ENCODE data around the gene MIB2. TPM values are rescaled to one million over a fixed set of nuclear protein-coding genes. Genes with fewer than 3 reads are reported as not detected.
A peak's percentile ranks its signal among the peaks of the same experiment; 100 is the strongest.

MIB2 gene
- total RNA-seq, 3 donors from 2014 or later (not counting 1 experiment from before 2014, with no cell fraction given) = 44.9 to 54.1 (median 46.0) TPM

- no peaks in the 10 kb centered on the region for H3K9me3 ChIP-seq (ENCODE audit: control insufficient read depth, insufficient read depth, low read length)
- no peaks in the 10 kb centered on the region for H3K36me3 ChIP-seq (ENCODE audit: control insufficient read depth, insufficient read depth, low read length)
- no peak overlapping the region for H3K4me3 ChIP-seq (ENCODE audit: low read length)
- WGBS (ENCODE audit: insufficient coverage) = 83% methylated on average over 11 of the region's 11 CpGs
- TF ChIP-seq, protein P1, sequence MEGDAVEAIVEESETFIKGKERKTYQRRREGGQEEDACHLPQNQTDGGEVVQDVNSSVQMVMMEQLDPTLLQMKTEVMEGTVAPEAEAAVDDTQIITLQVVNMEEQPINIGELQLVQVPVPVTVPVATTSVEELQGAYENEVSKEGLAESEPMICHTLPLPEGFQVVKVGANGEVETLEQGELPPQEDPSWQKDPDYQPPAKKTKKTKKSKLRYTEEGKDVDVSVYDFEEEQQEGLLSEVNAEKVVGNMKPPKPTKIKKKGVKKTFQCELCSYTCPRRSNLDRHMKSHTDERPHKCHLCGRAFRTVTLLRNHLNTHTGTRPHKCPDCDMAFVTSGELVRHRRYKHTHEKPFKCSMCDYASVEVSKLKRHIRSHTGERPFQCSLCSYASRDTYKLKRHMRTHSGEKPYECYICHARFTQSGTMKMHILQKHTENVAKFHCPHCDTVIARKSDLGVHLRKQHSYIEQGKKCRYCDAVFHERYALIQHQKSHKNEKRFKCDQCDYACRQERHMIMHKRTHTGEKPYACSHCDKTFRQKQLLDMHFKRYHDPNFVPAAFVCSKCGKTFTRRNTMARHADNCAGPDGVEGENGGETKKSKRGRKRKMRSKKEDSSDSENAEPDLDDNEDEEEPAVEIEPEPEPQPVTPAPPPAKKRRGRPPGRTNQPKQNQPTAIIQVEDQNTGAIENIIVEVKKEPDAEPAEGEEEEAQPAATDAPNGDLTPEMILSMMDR (IDR thresholded peaks at IDR 0.05) = no peak
- no peaks in the 10 kb centered on the region for H3K27me3 Mint-ChIP-seq (ENCODE audit: low read depth in 2 of 2)
- H3K4me1 Mint-ChIP-seq = peaks cover 18 to 22% of the 10 kb centered on the region in 2 donors
- H3K4me1 ChIP-seq (ENCODE audit: control insufficient read depth, insufficient read depth, low read length) = peaks cover 24% of the 10 kb centered on the region
- ATAC-seq (no peak), DNase-seq (no peak)
- no peaks in the 10 kb centered on the region for H3K9me3 Mint-ChIP-seq
- no peaks in the 10 kb centered on the region for H3K27me3 ChIP-seq (ENCODE audit: control insufficient read depth, insufficient read depth, low read length)
- no peaks in the 10 kb centered on the region for H3K36me3 Mint-ChIP-seq
- H3K4me3 Mint-ChIP-seq = peak overlapping the region; percentile 80
- peak overlapping the region; percentile 94 to 95 for H3K27ac Mint-ChIP-seq
- intact Hi-C loops (cut with micrococcal nuclease) = loop anchor here (2.0 to 10.0 kb wide), 2 partner anchors 39 to 61 kb away; partner anchors contain the start of gene SSU72
- no peak overlapping the region for H3K27ac ChIP-seq (ENCODE audit: low read length)
These were observed 1.7 kb upstream of the MIB2 start for GRCh38 chr1:1613509-1614082.

DNA sequence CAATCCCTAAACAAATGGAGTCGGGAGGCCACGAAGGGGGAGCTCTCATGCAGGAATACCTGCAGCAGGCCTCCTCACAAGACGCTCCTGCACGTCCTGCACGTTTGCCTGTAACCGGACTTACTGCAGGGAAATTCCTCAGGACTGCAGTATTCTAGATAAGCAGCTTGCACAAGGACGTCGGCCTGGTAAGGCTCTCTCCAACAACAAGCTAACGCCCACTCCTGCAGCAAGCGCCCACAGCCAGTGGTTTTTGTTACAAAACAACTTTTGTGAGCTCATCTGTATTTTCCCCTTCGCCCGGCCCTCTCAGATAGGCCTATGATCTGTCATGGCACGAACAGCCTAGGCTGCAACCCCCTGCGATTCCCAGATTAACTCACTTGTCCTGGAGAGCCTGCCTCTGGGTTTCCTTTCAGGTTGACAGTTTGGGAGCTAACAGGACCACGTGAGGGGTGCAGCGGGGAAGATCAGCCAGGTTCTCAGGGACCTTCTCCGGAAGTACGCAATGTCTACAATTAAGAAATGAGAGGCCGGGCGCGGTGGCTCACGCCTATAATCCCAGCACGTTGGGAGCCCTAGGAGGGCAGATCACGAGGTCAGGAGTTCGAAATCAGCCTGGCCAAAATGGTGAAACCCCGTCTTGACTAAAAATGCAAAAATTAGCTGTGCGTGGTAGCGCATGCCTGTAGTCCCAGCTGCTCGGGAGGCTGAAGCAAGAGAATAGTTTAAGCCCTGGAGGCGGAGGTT lies 921 bp upstream of the MIB2 start:
- Histone ChIP-seq H3K27me3 (ENCODE audit: control insufficient read depth, insufficient read depth, low read length) (no peaks in the 10 kb centered on the region), H3K9me3 (ENCODE audit: control insufficient read depth, insufficient read depth, low read length) (no peaks in the 10 kb centered on the region), H3K36me3 (ENCODE audit: control insufficient read depth, insufficient read depth, low read length) (no peaks in the 10 kb centered on the region), H3K4me1 (ENCODE audit: control insufficient read depth, insufficient read depth, low read length) (peaks cover 24% of the 10 kb centered on the region), H3K27ac (ENCODE audit: low read length) (peak overlapping the region; percentile 47), H3K4me3 (ENCODE audit: low read length) (peak overlapping the region; percentile 91)
- Mint-ChIP-seq H3K27ac (peak overlapping the region; percentile 94 to 95), H3K9me3 (no peaks in the 10 kb centered on the region), H3K36me3 (no peaks in the 10 kb centered on the region), H3K4me3 (peak overlapping the region; percentile 99), H3K27me3 (ENCODE audit: low read depth in 2 of 2) (no peaks in the 10 kb centered on the region), H3K4me1 (peaks cover 18 to 22% of the 10 kb centered on the region in 2 donors)
- peak in 1 of 2 donors; percentile 82 for DNase-seq
- TF ChIP-seq, protein P1 (IDR thresholded peaks at IDR 0.05) = no peak
- 28% methylated on average over 30 of the region's 30 CpGs for WGBS (ENCODE audit: insufficient coverage)
- intact Hi-C loops (cut with micrococcal nuclease) = loop anchor here (2.0 to 10.0 kb wide), 2 partner anchors 40 to 60 kb away; partner anchors contain the start of gene SSU72
- no peak for ATAC-seq

DNA sequence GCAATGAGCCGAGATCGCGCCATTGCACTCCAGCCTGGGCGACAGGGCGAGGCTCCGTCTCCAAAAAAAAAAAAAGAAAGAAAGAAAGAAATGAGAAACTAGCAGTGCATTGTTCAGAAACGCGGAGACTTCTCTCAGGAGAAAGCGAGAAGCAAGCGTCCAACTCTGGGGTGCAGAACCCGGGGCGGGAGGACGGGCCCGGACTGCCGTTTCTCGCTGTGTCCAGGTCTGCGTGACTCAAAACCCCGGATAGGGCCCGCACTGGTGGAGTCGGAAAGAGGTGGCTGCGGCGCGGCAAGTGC lies 395 bp upstream of the MIB2 start:
- ATAC-seq (no peak), DNase-seq (no peak)
- H3K4me3 Mint-ChIP-seq = peak overlapping the region; percentile 99
- H3K27me3 ChIP-seq (ENCODE audit: control insufficient read depth, insufficient read depth, low read length) = no peaks in the 10 kb centered on the region
- peaks cover 24% of the 10 kb centered on the region for H3K4me1 ChIP-seq (ENCODE audit: control insufficient read depth, insufficient read depth, low read length)
- TF ChIP-seq, protein P1 (IDR thresholded peaks at IDR 0.05) = no peak
- H3K36me3 Mint-ChIP-seq = no peaks in the 10 kb centered on the region
- H3K27me3 Mint-ChIP-seq (ENCODE audit: low read depth in 2 of 2) = no peaks in the 10 kb centered on the region
- peak overlapping the region; percentile 91 for H3K4me3 ChIP-seq (ENCODE audit: low read length)
- peak overlapping the region; percentile 47 for H3K27ac ChIP-seq (ENCODE audit: low read length)
- no peaks in the 10 kb centered on the region for H3K9me3 ChIP-seq (ENCODE audit: control insufficient read depth, insufficient read depth, low read length)
- peaks cover 18 to 22% of the 10 kb centered on the region in 2 donors for H3K4me1 Mint-ChIP-seq
- intact Hi-C loops (cut with micrococcal nuclease) = loop anchor here (2.0 to 10.0 kb wide), 2 partner anchors 40 to 60 kb away; partner anchors contain the start of gene SSU72
- WGBS (ENCODE audit: insufficient coverage) = under 1% methylated on average over 23 of the region's 23 CpGs
- no peaks in the 10 kb centered on the region for H3K9me3 Mint-ChIP-seq
- H3K27ac Mint-ChIP-seq = peak overlapping the region; percentile 94 to 95
- no peaks in the 10 kb centered on the region for H3K36me3 ChIP-seq (ENCODE audit: control insufficient read depth, insufficient read depth, low read length)

Measured in natural killer cell (primary cell).